Prostate gland (tissue), 2 donors: ENCODE measurements around the gene XPO5. TPM values are rescaled to one million over a fixed set of nuclear protein-coding genes. Genes with fewer than 3 reads are reported as not detected.

ENCODE experiments used
- DNase-seq: peaks from one replicate; pipeline ENCODE4 v3.0.0-alpha.2; 2019; ENCODE audit warnings: low spot score
- H3K27ac ChIP-seq, 2 donors: fragments of 200-600 bp; sonication (generic); 2 replicates each; pipeline ENCODE4 v1.5.1; 2017 to 2019
- H3K27me3 ChIP-seq: fragments of 200-600 bp; sonication (generic); replicated peaks from 2 replicates; pipeline ENCODE4 v1.5.1; 2019; ENCODE audit not compliant: insufficient read depth
- H3K36me3 ChIP-seq, 2 donors: fragments of 200-600 bp; sonication (generic); 1 replicate in 1 of 2; 2 replicates in 1 of 2; pipeline versions ENCODE4 v1.5.1 to v1.8.1; 2017 to 2019
- H3K4me1 ChIP-seq: fragments of 200-600 bp; sonication (generic); replicated peaks from 2 replicates; pipeline ENCODE4 v1.5.1; 2019
- H3K4me3 ChIP-seq, 2 donors: fragments of 200-600 bp; sonication (generic); 2 replicates each; pipeline ENCODE4 v1.5.1; 2017 to 2019
- H3K9me3 ChIP-seq: fragments of 200-600 bp; sonication (generic); 2 replicates; pipeline ENCODE4 v1.5.1; 2017
- POLR2A ChIP-seq: fragments of 450-650 bp; IDR thresholded peaks from one replicate; pipeline ENCODE4 v1.6.1; 2016; ENCODE audit warnings: antibody characterized with exemption, mild to moderate bottlenecking
- POLR2AphosphoS5 ChIP-seq: sonication (generic); formaldehyde crosslinking; IDR thresholded peaks from one replicate; pipeline ENCODE4 v1.6.1; 2017; ENCODE audit warnings: antibody characterized with exemption
- WGBS: methylation state at CpG from one replicate; pipeline ENCODE4 v1.1.5; 2018; 5-methylcytosine and 5-hydroxymethylcytosine counted together
- intact Hi-C: fragments of 100-400 bp; cut with DNase I; formaldehyde crosslinking; loops from one replicate; pipeline ENCODE4 v1.14.2; 2022
- total RNA-seq, 2 donors: library from RNA; depleted of rRNA; stranded (reverse); fragments of >200 nt; gene quantifications; one replicate each; pipeline ENCODE4 v1.1.0, GENCODE V29; 2016
- TF ChIP-seq, protein P1 (sequence below), 4 experiments: fragments of 200-600 bp in 2 of 4; fragments of 450-650 bp in 2 of 4; sonication (generic) in 2 of 4; IDR thresholded peaks; 1 replicate in 3 of 4; 2 replicates in 1 of 4; pipeline ENCODE4 v1.5.1; 2016 to 2019; ENCODE audit warnings: antibody characterized with exemption in 4 of 4, mild to moderate bottlenecking in 2 of 4, moderate library complexity in 2 of 4

Gene XPO5
- total RNA-seq, 2 donors from 2014 or later: 17.9 to 33.3 TPM

DNA sequence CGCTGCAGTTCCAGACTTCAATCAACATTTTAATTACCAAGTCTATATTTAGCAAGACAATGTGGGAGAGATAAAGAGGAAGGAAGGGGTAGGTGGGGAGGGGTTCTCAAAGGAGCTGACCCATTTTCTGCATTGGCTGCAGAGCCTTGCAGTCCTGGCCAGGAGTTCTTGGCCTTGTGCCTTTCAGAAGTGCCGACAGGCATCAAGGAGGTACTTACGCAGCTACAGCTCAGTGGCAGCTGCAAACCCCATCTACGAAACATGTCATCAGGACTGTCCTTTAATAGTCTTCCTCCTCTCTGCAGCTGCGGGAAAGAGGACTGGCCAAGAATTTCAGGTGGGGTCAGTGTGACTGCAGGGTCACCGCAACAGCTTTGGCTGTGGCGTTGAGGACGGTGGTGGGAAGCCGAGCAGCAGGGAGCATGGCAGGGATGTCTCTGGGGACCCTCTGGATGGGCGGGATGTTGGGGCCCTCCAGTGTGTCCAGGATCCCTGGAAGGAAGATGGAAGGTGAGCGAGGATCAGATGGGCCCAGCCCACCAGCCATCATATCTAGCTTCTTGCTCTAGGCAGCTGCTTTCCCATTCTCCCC, 63.9 kb downstream of the XPO5 start:
- TF ChIP-seq, protein P1, sequence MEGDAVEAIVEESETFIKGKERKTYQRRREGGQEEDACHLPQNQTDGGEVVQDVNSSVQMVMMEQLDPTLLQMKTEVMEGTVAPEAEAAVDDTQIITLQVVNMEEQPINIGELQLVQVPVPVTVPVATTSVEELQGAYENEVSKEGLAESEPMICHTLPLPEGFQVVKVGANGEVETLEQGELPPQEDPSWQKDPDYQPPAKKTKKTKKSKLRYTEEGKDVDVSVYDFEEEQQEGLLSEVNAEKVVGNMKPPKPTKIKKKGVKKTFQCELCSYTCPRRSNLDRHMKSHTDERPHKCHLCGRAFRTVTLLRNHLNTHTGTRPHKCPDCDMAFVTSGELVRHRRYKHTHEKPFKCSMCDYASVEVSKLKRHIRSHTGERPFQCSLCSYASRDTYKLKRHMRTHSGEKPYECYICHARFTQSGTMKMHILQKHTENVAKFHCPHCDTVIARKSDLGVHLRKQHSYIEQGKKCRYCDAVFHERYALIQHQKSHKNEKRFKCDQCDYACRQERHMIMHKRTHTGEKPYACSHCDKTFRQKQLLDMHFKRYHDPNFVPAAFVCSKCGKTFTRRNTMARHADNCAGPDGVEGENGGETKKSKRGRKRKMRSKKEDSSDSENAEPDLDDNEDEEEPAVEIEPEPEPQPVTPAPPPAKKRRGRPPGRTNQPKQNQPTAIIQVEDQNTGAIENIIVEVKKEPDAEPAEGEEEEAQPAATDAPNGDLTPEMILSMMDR (IDR thresholded peaks at IDR 0.05): no peak
- TF ChIP-seq POLR2AphosphoS5 (no peak), POLR2A (no peak)
- no peak for DNase-seq
- intact Hi-C loops: no loop called here
- Histone ChIP-seq H3K9me3 (no peaks in the 10 kb centered on the region), H3K4me3 (no peak overlapping the region), H3K4me1 (peaks cover 12% of the 10 kb centered on the region), H3K27me3 (no peaks in the 10 kb centered on the region), H3K36me3 (peaks cover 4 to 13% of the 10 kb centered on the region in 2 donors), H3K27ac (no peak overlapping the region)
- WGBS: 80% methylated on average over 11 of the region's 11 CpGs

GRCh38 chr6:43510827-43511163, 65.0 kb downstream of the XPO5 start:
- no peak for TF ChIP-seq POLR2A
- TF ChIP-seq, protein P1 (IDR thresholded peaks at IDR 0.05): no peak
- TF ChIP-seq POLR2AphosphoS5: no peak
- Histone ChIP-seq H3K36me3 (peaks cover 4 to 17% of the 10 kb centered on the region in 2 donors), H3K4me3 (peak overlapping the region; percentile 75 to 76), H3K9me3 (no peaks in the 10 kb centered on the region), H3K27ac (peak overlapping the region; percentile 61 to 64), H3K4me1 (peaks cover 12% of the 10 kb centered on the region), H3K27me3 (no peaks in the 10 kb centered on the region)
- intact Hi-C loops: no loop called here
- 56% methylated on average over 10 of the region's 10 CpGs for WGBS
- no peak for DNase-seq

GRCh38 chr6:43509984-43510826, 65.6 kb downstream of the XPO5 start, which contains the start of gene LRRC73:
LRRC73 (minus strand) TSS chr6:43510346; CDS start chr6:43509785, 561 bp downstream.
- intact Hi-C loops: loop anchor here (5.0 kb wide), 1 partner anchor 123 kb away; no protein-coding TSS in a partner anchor
- Histone ChIP-seq H3K36me3 (peaks cover 4 to 23% of the 10 kb centered on the region in 2 donors), H3K27me3 (no peaks in the 10 kb centered on the region), H3K4me1 (peaks cover 8% of the 10 kb centered on the region), H3K9me3 (no peaks in the 10 kb centered on the region), H3K27ac (peak within 1 kb of the TSS; percentile 61 to 64), H3K4me3 (peak within 1 kb of the TSS; percentile 75 to 76)
- DNase-seq: peak; percentile 81
- 9% methylated on average over 63 of the region's 96 CpGs for WGBS
- TF ChIP-seq POLR2A (peak; percentile 66), POLR2AphosphoS5 (peak; percentile 13)
- TF ChIP-seq, protein P1 (IDR thresholded peaks at IDR 0.05): peak in 1 of 4 experiments; percentile 15

DNA sequence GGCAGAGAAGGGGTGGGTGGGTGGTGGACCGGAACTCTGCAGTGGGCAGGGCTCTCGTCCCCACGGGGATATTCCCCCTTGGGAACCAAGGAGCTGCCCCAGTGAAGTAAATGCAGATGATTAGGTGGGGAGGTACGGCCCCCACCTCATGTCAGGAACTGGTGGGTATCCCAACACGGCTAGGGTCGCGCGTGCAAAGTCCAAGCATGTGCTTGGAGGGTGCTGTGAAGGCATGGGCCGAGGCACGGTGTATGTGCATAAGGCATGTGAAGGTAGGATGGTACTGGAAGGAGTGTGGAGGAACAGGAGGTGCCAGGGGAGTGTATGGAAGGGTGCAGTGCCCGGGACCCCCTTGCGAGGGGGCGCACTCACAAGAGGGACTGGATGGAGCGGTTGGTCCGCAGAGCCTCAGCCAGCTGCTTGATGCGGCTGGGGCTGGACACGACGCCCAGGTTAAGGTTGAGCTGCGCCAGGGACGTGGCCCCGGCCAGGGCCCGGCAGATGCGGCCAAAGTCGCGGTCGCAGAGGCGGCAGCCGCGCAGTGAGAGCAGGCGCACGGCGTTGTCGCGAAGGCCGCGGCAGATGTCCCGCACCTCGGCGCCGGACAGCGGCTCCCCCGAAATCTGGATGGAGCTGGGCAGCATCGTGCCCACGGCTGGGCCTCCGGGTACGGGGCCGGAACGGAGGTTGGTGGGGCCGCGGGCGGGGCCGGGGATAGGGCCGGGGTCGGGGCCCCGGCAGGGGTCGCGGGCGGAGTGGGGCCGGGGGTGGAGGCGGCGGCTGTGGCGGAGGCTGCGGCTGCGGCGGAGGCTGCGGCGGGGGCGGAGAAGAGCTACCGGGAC, 66.5 kb downstream of the XPO5 start:
- Histone ChIP-seq H3K4me3 (peak overlapping the region; percentile 75 to 76), H3K9me3 (no peaks in the 10 kb centered on the region), H3K27me3 (no peaks in the 10 kb centered on the region), H3K27ac (peak overlapping the region; percentile 61 to 64), H3K36me3 (peaks cover 4 to 28% of the 10 kb centered on the region in 2 donors), H3K4me1 (peaks cover 5% of the 10 kb centered on the region)
- no peak for DNase-seq
- intact Hi-C loops: loop anchor here (5.0 kb wide), 1 partner anchor 122 kb away; no protein-coding TSS in a partner anchor
- TF ChIP-seq POLR2A: no peak
- TF ChIP-seq, protein P1 (IDR thresholded peaks at IDR 0.05): no peak
- no peak for TF ChIP-seq POLR2AphosphoS5
- whole genome bisulfite sequencing: 12% methylated on average over 58 of the region's 69 CpGs
